Aorta (tissue), 5 donors: ENCODE measurements around the gene PXMP4. TPM values are rescaled to one million over a fixed set of nuclear protein-coding genes. Genes with fewer than 3 reads are reported as not detected.
A peak's percentile ranks its signal among the peaks of the same experiment; 100 is the strongest.

Source experiments
- ATAC-seq: fragments of 200-7000 bp; cut with Tn5 transposase; one replicate; pipeline ENCODE4 v1.9.1; 2022; ENCODE audit warnings: moderate library complexity; ENCODE audit not compliant: low FRiP score
- DNase-seq, 2 donors: peaks; one replicate each; pipeline ENCODE4 v3.0.0-alpha.2; 2020
- H3K27ac ChIP-seq, 2 donors: one replicate each; pipeline ENCODE4 v1.5.1; 2013; ENCODE audit warnings: low read length in 2 of 2, mild to moderate bottlenecking in 2 of 2, moderate library complexity in 2 of 2, control low read depth in 1 of 2, inconsistent platforms in 1 of 2, low read depth in 1 of 2
- H3K27me3 ChIP-seq, 2 donors: one replicate each; pipeline ENCODE4 v1.6.1; 2013; ENCODE audit warnings: control low read depth in 1 of 2, low read length in 1 of 2, mild to moderate bottlenecking in 1 of 2, moderate library complexity in 1 of 2; ENCODE audit not compliant: insufficient read depth in 2 of 2, control insufficient read depth in 1 of 2
- H3K36me3 ChIP-seq, 2 donors: one replicate each; pipeline ENCODE4 v1.6.1; 2013; ENCODE audit warnings: control low read depth in 1 of 2, low read length in 1 of 2, mild to moderate bottlenecking in 1 of 2; ENCODE audit not compliant: insufficient read depth in 2 of 2, control insufficient read depth in 1 of 2
- H3K4me1 ChIP-seq, 2 donors: one replicate each; pipeline ENCODE4 v1.6.1; 2013; ENCODE audit warnings: low read length in 2 of 2, control low read depth in 1 of 2, mild to moderate bottlenecking in 1 of 2, moderate library complexity in 1 of 2; ENCODE audit not compliant: insufficient read depth in 2 of 2, control insufficient read depth in 1 of 2
- H3K4me3 ChIP-seq, 2 donors: one replicate each; pipeline ENCODE4 v1.5.1; 2013; ENCODE audit warnings: low read length in 2 of 2, control low read depth in 1 of 2, mild to moderate bottlenecking in 1 of 2
- H3K9me3 ChIP-seq: one replicate; pipeline ENCODE4 v1.6.1; 2013; ENCODE audit warnings: mild to moderate bottlenecking, low read length; ENCODE audit not compliant: control insufficient read depth
- WGBS, 2 donors: extraction: QIAGEN DNeasy Blood & Tissue Kit; methylation state at CpG; one replicate each; pipeline ENCODE4 v1.1.7; 2013; 5-methylcytosine and 5-hydroxymethylcytosine counted together
- intact Hi-C, 2 donors: fragments of 100-400 bp; cut with DNase I; formaldehyde crosslinking; loops; one replicate each; pipeline versions ENCODE4 v1.14.2 to v1.15.0; 2022
- long read RNA-seq, 2 donors: library from polyadenylated mRNA; unstranded; transcript quantifications; one replicate each; pipeline ENCODE4 v2.0.0, GENCODE V29; 2020 to 2021
- polyA plus RNA-seq, 2 donors: library from polyadenylated mRNA; stranded (reverse); fragments of 200-250 nt; gene quantifications; one replicate each; pipeline ENCODE4 v1.2.3, GENCODE V29; 2013
- total RNA-seq, 2 donors: library from RNA; stranded (reverse); fragmentation: NEBNext Ultra II Directional; extraction: Animal tissue kit (Norgen Biotek cat#: 25700); gene quantifications; one replicate each; pipeline ENCODE4 v1.2.1, GENCODE V29; 2021
- donor health status: healthy with polysubstance abuse.
- donor health status: Bipolar disorder and iron deficiency.
- donor health status: DM: no; HTN: no; CAD: no.
- donor health status: DM: no; HTN: no; CAD: no.
- donor health status: DM: yes; HTN: yes; CAD: no.

PXMP4 gene
- total RNA-seq (1 to 10 TPM; 4.4 to 7.5 TPM), polyA plus RNA-seq (1 to 10 TPM; 1.5 to 4.9 TPM)
- long read RNA-seq, donor 1, full-length matches to known transcripts = 14 of 19 reads
- long read RNA-seq, donor 1, partial matches to known transcripts = 0 of 19 reads
- long read RNA-seq, donor 1, other reads (novel, unspliced or antisense) = 5 of 19 reads
- long read RNA-seq, donor 2, full-length matches to known transcripts = 6 of 7 reads
- long read RNA-seq, donor 2, partial matches to known transcripts = 0 of 7 reads
- long read RNA-seq, donor 2, other reads (novel, unspliced or antisense) = 1 of 7 reads

- H3K4me1 ChIP-seq = no peaks in the 10 kb centered on the region
- intact Hi-C loops = loop anchor here in 1 of 2 donors (5.0 kb wide), 1 partner anchor 33 kb away; the partner anchor contains the start of gene E2F1
- H3K27ac ChIP-seq = peak within 1 kb of the TSS in 1 of 2 donors; percentile 29
- 3 to 4% methylated on average over 46 of the region's 46 CpGs for WGBS, 2 donors
- ATAC-seq (peak; percentile 99), DNase-seq (peak; percentile 93)
- H3K27me3 ChIP-seq = no peaks in the 10 kb centered on the region
- H3K4me3 ChIP-seq = peak within 1 kb of the TSS; percentile 59 to 83
- no peaks in the 10 kb centered on the region for H3K9me3 ChIP-seq
- H3K36me3 ChIP-seq = no peaks in the 10 kb centered on the region
Measured at GRCh38 chr20:33719989-33720709, at the start of gene PXMP4. TSS of gene PXMP4 (minus strand) at chr20:33720310. CDS start at chr20:33720207, 103 bp downstream.

GRCh38 chr20:33769043-33769442 is 48.9 kb upstream of the PXMP4 start:
- DNase-seq = no peak
- peaks cover 0 to 2% of the 10 kb centered on the region in 2 donors for H3K36me3 ChIP-seq
- no peak for ATAC-seq
- no peak overlapping the region for H3K4me3 ChIP-seq
- no peak overlapping the region for H3K27ac ChIP-seq
- no peaks in the 10 kb centered on the region for H3K4me1 ChIP-seq
- H3K27me3 ChIP-seq = no peaks in the 10 kb centered on the region
- 94% methylated on average over 4 of the region's 4 CpGs for WGBS, 2 donors
- no peaks in the 10 kb centered on the region for H3K9me3 ChIP-seq
- intact Hi-C loops = no loop called here

- Histone ChIP-seq H3K36me3 (no peaks in the 10 kb centered on the region), H3K9me3 (no peaks in the 10 kb centered on the region), H3K4me1 (no peaks in the 10 kb centered on the region), H3K4me3 (no peak overlapping the region), H3K27ac (no peak overlapping the region), H3K27me3 (no peaks in the 10 kb centered on the region)
- ATAC-seq = no peak
- intact Hi-C loops = no loop called here
- 92 to 97% methylated on average over 2 of the region's 2 CpGs for WGBS, 2 donors
- DNase-seq = no peak
Measured at GRCh38 chr20:33767777-33768138, 47.6 kb upstream of the PXMP4 start.

GRCh38 chr20:33766686-33767085 is 46.6 kb upstream of the PXMP4 start:
- WGBS, 2 donors = 95 to 97% methylated on average over 9 of the region's 9 CpGs
- Histone ChIP-seq H3K9me3 (no peaks in the 10 kb centered on the region), H3K4me1 (no peaks in the 10 kb centered on the region), H3K36me3 (peaks cover 0 to 3% of the 10 kb centered on the region in 2 donors), H3K4me3 (no peak overlapping the region), H3K27me3 (no peaks in the 10 kb centered on the region), H3K27ac (no peak overlapping the region)
- no peak for ATAC-seq
- no peak for DNase-seq
- intact Hi-C loops = no loop called here

- H3K36me3 ChIP-seq = peaks cover 0 to 3% of the 10 kb centered on the region in 2 donors
- DNase-seq (no peak), ATAC-seq (no peak)
- intact Hi-C loops = no loop called here
- H3K27ac ChIP-seq = no peak overlapping the region
- no peak overlapping the region for H3K4me3 ChIP-seq
- 94 to 96% methylated on average over 5 of the region's 5 CpGs for WGBS, 2 donors
- H3K9me3 ChIP-seq = no peaks in the 10 kb centered on the region
- no peaks in the 10 kb centered on the region for H3K27me3 ChIP-seq
- no peaks in the 10 kb centered on the region for H3K4me1 ChIP-seq
Measured at GRCh38 chr20:33765592-33765991, 45.5 kb upstream of the PXMP4 start.

- Histone ChIP-seq H3K27me3 (no peaks in the 10 kb centered on the region), H3K4me3 (no peak overlapping the region), H3K36me3 (peaks cover 0 to 3% of the 10 kb centered on the region in 2 donors), H3K9me3 (no peaks in the 10 kb centered on the region), H3K27ac (no peak overlapping the region), H3K4me1 (no peaks in the 10 kb centered on the region)
- ATAC-seq (no peak), DNase-seq (no peak)
- intact Hi-C loops = no loop called here
- 82 to 85% methylated on average over 2 of the region's 2 CpGs for WGBS, 2 donors
Measured at GRCh38 chr20:33765099-33765498, 45.0 kb upstream of the PXMP4 start.

GRCh38 chr20:33761698-33762250 is 41.7 kb upstream of the PXMP4 start:
- ATAC-seq (no peak), DNase-seq (no peak)
- Histone ChIP-seq H3K9me3 (no peaks in the 10 kb centered on the region), H3K4me3 (no peak overlapping the region), H3K36me3 (peaks cover 3 to 4% of the 10 kb centered on the region in 2 donors), H3K27ac (no peak overlapping the region), H3K27me3 (no peaks in the 10 kb centered on the region), H3K4me1 (no peaks in the 10 kb centered on the region)
- intact Hi-C loops = no loop called here
- 95 to 96% methylated on average over 13 of the region's 13 CpGs for WGBS, 2 donors

GRCh38 chr20:33757458-33757857 is 37.3 kb upstream of the PXMP4 start:
- Histone ChIP-seq H3K9me3 (no peaks in the 10 kb centered on the region), H3K36me3 (peaks cover 4 to 6% of the 10 kb centered on the region in 2 donors), H3K27ac (no peak overlapping the region), H3K4me3 (no peak overlapping the region), H3K27me3 (no peaks in the 10 kb centered on the region), H3K4me1 (no peaks in the 10 kb centered on the region)
- 76 to 81% methylated on average over 1 of the region's 1 CpG for WGBS, 2 donors
- ATAC-seq (no peak), DNase-seq (no peak)
- intact Hi-C loops = no loop called here
